ENCODE results near the gene HACL1. TPM values are rescaled to one million over a fixed set of nuclear protein-coding genes. Genes with fewer than 3 reads are reported as not detected.

HACL1 gene
- total and polyA plus RNA-seq, 2 donors (not counting 3 experiments of a cell fraction or from before 2014, with no cell fraction given) = 16.5 to 27.4 TPM

GRCh38 chr3:15521573-15521965 lies 79.8 kb downstream of the HACL1 start, which contains the start of gene COLQ:
TSS of gene COLQ (minus strand) at chr3:15521706. CDS start at chr3:15521625, 81 bp downstream.
- Histone ChIP-seq H3K36me3 (ENCODE audit: control insufficient read depth in 2 of 2, extremely low read depth in 1 of 2, insufficient read depth in 2 of 2, low read length in 2 of 2) (no peaks in the 10 kb centered on the region), H3K4me2 (ENCODE audit: insufficient read depth, low read length) (no peak within 1 kb of the TSS), H2AFZ (ENCODE audit: low read depth, low read length) (no peak within 1 kb of the TSS), H3K4me1 (ENCODE audit: control insufficient read depth, extremely low read depth, insufficient read depth, low read length) (no peaks in the 10 kb centered on the region), H3K9me1 (replicated peaks; ENCODE audit: control insufficient read depth, extremely low read depth, insufficient read depth, low read length) (no peaks in the 10 kb centered on the region), H3K9ac (replicated peaks; ENCODE audit: extremely low read depth, insufficient read depth, low read length) (no peak within 1 kb of the TSS), H3K79me2 (ENCODE audit: control insufficient read depth, insufficient read depth, low read length) (no peaks in the 10 kb centered on the region), H4K20me1 (replicated peaks; ENCODE audit: control insufficient read depth, extremely low read depth, insufficient read depth, low read length) (no peaks in the 10 kb centered on the region), H3K27ac (ENCODE audit: insufficient read depth, low read depth, low read length) (no peak within 1 kb of the TSS), H3K27me3 (ENCODE audit: control insufficient read depth in 2 of 2, insufficient read depth in 2 of 2, low read length in 2 of 2) (peaks cover 7 to 18% of the 10 kb centered on the region in 2 experiments), H3K4me3 (replicated peaks in 1 of 3; ENCODE audit: insufficient read depth in 1 of 3, low read depth in 1 of 3, low read length in 3 of 3) (no peak within 1 kb of the TSS), H3K9me3 (replicated peaks; ENCODE audit: control insufficient read depth, insufficient read depth, low read length) (no peaks in the 10 kb centered on the region)
- intact Hi-C loops (cut with micrococcal nuclease) = no loop called here
- no TSS peak for BruUV-seq (replicated peaks)
- ChIA-PET POLR2A (no interaction called here), CTCF (no interaction called here)
- TF ChIP-seq JUN (IDR thresholded peaks at IDR 0.05; ENCODE audit: borderline replicate concordance, insufficient read depth, insufficient read length, low read depth) (no peak), MAX (IDR thresholded peaks at IDR 0.05; ENCODE audit: insufficient read depth, insufficient read length) (no peak), GATA2 (IDR thresholded peaks at IDR 0.05; ENCODE audit: insufficient read depth, insufficient read length, low read depth, low read length) (no peak), EZH2 (IDR thresholded peaks at IDR 0.05; ENCODE audit: borderline replicate concordance, low read depth, low read length, severe bottlenecking) (no peak), FOS (IDR thresholded peaks at IDR 0.05; ENCODE audit: borderline replicate concordance, insufficient read depth, low read length) (no peak), CTCF (IDR thresholded peaks at IDR 0.05; ENCODE audit: extremely low read depth in 1 of 2, insufficient read depth in 1 of 2, low read depth in 1 of 2, low read length in 2 of 2) (no peak), MYC (IDR thresholded peaks at IDR 0.05; ENCODE audit: low read depth, low read length) (no peak), POLR2A (IDR thresholded peaks at IDR 0.05; ENCODE audit: low read depth, low read length) (no peak), POLR2AphosphoS5 (IDR thresholded peaks at IDR 0.05; ENCODE audit: insufficient read depth, low read depth, low read length) (no peak)
- no peak for FAIRE-seq
- dilution Hi-C loops (cut with MboI; ENCODE audit: extremely low pct_ligation_motif_present, low sequenced_read_pairs) = no loop called here
- no peak for DNase-seq (ENCODE audit: low read depth, low spot score)
